Mesendoderm (in vitro differentiated cells): Measurements from ENCODE around the gene E2F2.

ENCODE experiments used
- DNase-seq: peaks from one replicate; pipeline ENCODE4 v3.0.0; 2013
- H2AK5ac ChIP-seq: 2 replicates; pipeline ENCODE4 v1.6.1; 2013; ENCODE audit warnings: low read length, inconsistent platforms
- H2BK120ac ChIP-seq: 2 replicates; pipeline ENCODE4 v1.6.1; 2013; ENCODE audit warnings: low read depth, mild to moderate bottlenecking, low read length, moderate library complexity, mixed read lengths
- H2BK15ac ChIP-seq: replicated peaks from 2 replicates; pipeline ENCODE4 v1.6.1; 2013; ENCODE audit warnings: low read depth, mild to moderate bottlenecking, moderate library complexity
- H2BK5ac ChIP-seq: 2 replicates; pipeline ENCODE4 v1.6.1; 2013; ENCODE audit warnings: low read length, inconsistent platforms
- H3K18ac ChIP-seq: 2 replicates; pipeline ENCODE4 v1.6.1; 2013; ENCODE audit warnings: mild to moderate bottlenecking, low read length, mixed read lengths
- H3K23ac ChIP-seq: one replicate; pipeline ENCODE4 v1.6.1; 2013; ENCODE audit warnings: low read length
- H3K27ac ChIP-seq: 2 replicates; pipeline ENCODE4 v1.5.1; 2013; ENCODE audit warnings: low read depth, mild to moderate bottlenecking, inconsistent platforms, low read length, moderate library complexity
- H3K27me3 ChIP-seq: 2 replicates; pipeline ENCODE4 v1.6.1; 2013; ENCODE audit warnings: low read length, control low read depth, mild to moderate bottlenecking, inconsistent platforms; ENCODE audit not compliant: insufficient read depth, poor library complexity
- H3K36me3 ChIP-seq: 2 replicates; pipeline ENCODE4 v1.6.1; 2013; ENCODE audit warnings: low read length, inconsistent platforms; ENCODE audit not compliant: control insufficient read depth, insufficient read depth
- H3K4ac ChIP-seq: one replicate; pipeline ENCODE4 v1.6.1; 2013; ENCODE audit warnings: low read depth, mild to moderate bottlenecking, low read length, moderate library complexity
- H3K4me1 ChIP-seq: 2 replicates; pipeline ENCODE4 v1.6.1; 2013; ENCODE audit warnings: low read depth, low read length, inconsistent platforms; ENCODE audit not compliant: control insufficient read depth
- H3K4me2 ChIP-seq: 2 replicates; pipeline ENCODE4 v1.6.1; 2013; ENCODE audit warnings: low read length
- H3K4me3 ChIP-seq: 2 replicates; pipeline ENCODE4 v1.5.1; 2013; ENCODE audit warnings: mild to moderate bottlenecking, low read length
- H3K56ac ChIP-seq: one replicate; pipeline ENCODE4 v1.6.1; 2013; ENCODE audit warnings: low read length
- H3K79me1 ChIP-seq: 2 replicates; pipeline ENCODE4 v1.6.1; 2013; ENCODE audit warnings: low read length, inconsistent platforms
- H3K79me2 ChIP-seq: 2 replicates; pipeline ENCODE4 v1.6.1; 2013; ENCODE audit warnings: mild to moderate bottlenecking, low read length; ENCODE audit not compliant: control insufficient read depth, insufficient read depth
- H3K9ac ChIP-seq: 2 replicates; pipeline ENCODE4 v1.6.1; 2013; ENCODE audit warnings: low read length, inconsistent platforms
- H4K5ac ChIP-seq: one replicate; pipeline ENCODE4 v1.6.1; 2013; ENCODE audit warnings: low read length
- H4K8ac ChIP-seq: one replicate; pipeline ENCODE4 v1.6.1; 2013; ENCODE audit warnings: low read depth, mild to moderate bottlenecking, control low read depth, low read length, moderate library complexity
- WGBS: extraction: QIAGEN DNeasy Blood & Tissue Kit; methylation state at CpG from one replicate; pipeline ENCODE4 v1.1.7; 2013; ENCODE audit warnings: low lambda C conversion rate, missing lambda C conversion rate; ENCODE audit not compliant: insufficient coverage; ENCODE audit errors: extremely low coverage; 5-methylcytosine and 5-hydroxymethylcytosine counted together

Gene E2F2

DNA sequence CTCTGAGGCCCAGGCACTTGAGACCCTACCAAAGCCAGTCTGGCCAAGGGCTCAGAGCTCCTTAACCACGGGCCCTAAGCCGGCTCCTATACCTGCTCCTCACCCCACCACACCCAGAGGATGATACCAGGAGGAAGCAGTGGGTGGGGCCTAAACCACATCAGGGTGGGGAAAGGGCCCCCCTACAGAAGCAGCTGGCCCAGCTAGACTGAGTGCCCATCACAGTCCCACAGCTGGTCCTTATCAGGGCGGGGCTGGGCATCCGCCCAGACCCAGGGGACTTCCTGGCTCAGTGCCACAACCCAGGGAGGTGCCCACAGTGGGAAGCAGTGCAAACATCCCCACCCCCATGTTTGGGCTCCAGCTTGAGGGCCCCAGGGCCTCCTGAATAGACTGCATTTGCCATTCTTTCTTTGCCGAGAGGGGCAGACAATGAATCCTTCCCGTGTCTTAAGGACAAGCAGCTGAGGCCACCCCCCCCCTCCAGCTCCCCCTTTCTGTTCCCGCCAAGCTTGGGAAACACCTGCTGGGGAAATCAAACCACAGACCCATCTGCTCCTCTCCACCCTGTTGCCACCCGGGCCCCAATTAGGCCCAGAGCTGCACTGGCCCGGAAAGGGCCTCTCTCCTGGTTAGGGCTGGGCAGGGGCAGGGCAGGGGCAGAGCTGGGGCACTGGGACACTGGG is 6.2 kb downstream of the E2F2 start:
- Histone ChIP-seq H3K18ac (no peak overlapping the region), H3K79me1 (no peaks in the 10 kb centered on the region), H2BK5ac (no peak overlapping the region), H3K4me2 (no peak overlapping the region), H4K8ac (no peak overlapping the region), H2BK15ac (no peak overlapping the region), H2BK120ac (no peak overlapping the region), H2AK5ac (no peak overlapping the region), H3K4ac (no peak overlapping the region), H3K27ac (no peak overlapping the region), H3K4me3 (no peak overlapping the region), H3K23ac (no peak overlapping the region), H3K79me2 (no peaks in the 10 kb centered on the region), H3K27me3 (no peaks in the 10 kb centered on the region), H3K56ac (no peak overlapping the region), H3K4me1 (no peaks in the 10 kb centered on the region), H3K36me3 (no peaks in the 10 kb centered on the region), H4K5ac (no peak overlapping the region), H3K9ac (no peak overlapping the region)
- no peak for DNase-seq
- WGBS, result no CpG with 5 or more reads among the region's 9 CpGs

DNA sequence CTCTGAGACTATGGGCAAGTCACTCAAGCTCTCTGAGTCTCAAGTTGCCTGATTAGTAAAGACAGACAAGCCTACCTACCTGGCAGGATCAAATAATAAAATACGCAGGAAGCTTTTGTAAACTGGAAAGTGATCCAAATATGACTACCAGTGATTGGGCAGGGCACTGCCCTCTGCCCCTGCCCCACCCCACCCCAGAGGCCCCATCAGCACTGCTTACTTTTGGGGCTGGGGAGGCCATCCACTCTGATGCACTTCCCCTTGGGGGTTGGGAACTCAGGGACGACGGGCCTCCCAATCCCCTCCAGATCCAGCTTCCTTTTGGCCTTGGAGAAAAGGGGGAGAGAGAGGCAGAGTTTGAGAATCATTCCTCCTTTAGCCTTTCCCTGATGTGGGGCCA is 6.9 kb downstream of the E2F2 start:
- no peak overlapping the region for H3K56ac ChIP-seq
- H2BK5ac ChIP-seq, result no peak overlapping the region
- no peak overlapping the region for H3K4ac ChIP-seq
- no peak overlapping the region for H3K23ac ChIP-seq
- WGBS, result no CpG with 5 or more reads among the region's 3 CpGs
- no peaks in the 10 kb centered on the region for H3K79me1 ChIP-seq
- no peaks in the 10 kb centered on the region for H3K27me3 ChIP-seq
- H3K4me1 ChIP-seq, result no peaks in the 10 kb centered on the region
- no peak overlapping the region for H3K18ac ChIP-seq
- H2BK15ac ChIP-seq, result no peak overlapping the region
- no peak overlapping the region for H2AK5ac ChIP-seq
- no peak overlapping the region for H2BK120ac ChIP-seq
- H3K27ac ChIP-seq, result no peak overlapping the region
- H4K8ac ChIP-seq, result no peak overlapping the region
- H3K4me2 ChIP-seq, result no peak overlapping the region
- H4K5ac ChIP-seq, result no peak overlapping the region
- no peaks in the 10 kb centered on the region for H3K79me2 ChIP-seq
- no peak overlapping the region for H3K9ac ChIP-seq
- H3K36me3 ChIP-seq, result no peaks in the 10 kb centered on the region
- no peak for DNase-seq
- no peak overlapping the region for H3K4me3 ChIP-seq

DNA sequence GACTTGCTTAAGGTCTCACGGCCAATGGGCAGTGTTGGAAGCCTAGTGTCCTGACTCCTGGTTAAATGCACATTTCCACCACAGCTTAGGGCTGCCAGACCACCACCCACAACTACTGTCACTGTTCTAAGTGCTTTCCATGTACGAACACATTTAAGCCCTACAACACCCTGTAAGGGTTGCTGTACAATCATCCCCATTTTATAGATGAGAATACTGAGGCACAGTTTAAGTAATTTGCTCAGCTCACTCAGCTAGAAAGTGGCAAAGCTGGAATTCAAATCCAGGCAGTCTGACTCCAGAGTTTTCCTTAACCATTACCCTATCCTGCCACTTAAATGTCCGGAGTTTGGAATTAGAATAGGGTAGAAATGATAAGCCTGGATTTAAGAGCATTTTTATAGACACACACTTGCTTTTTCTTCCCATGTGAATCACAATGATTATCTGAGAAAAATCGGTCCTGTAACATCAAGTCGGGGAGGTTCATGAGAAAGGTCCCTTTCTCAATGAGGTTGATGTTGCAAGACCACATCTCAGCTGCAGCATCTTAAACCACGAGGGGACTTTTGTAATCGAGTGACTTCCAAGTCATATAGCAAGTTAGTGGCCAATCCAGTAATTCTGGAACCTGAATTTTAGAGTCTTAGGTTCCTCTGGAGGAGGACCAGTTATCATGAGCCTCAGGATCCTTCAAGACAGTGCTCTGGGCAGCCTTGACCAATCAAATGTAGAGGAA is 8.6 kb downstream of the E2F2 start:
- Histone ChIP-seq H2BK120ac (no peak overlapping the region), H3K36me3 (no peaks in the 10 kb centered on the region), H2AK5ac (no peak overlapping the region), H3K18ac (no peak overlapping the region), H3K27me3 (no peaks in the 10 kb centered on the region), H3K79me1 (no peaks in the 10 kb centered on the region), H2BK15ac (no peak overlapping the region), H3K4me3 (no peak overlapping the region), H3K4me1 (no peaks in the 10 kb centered on the region), H3K79me2 (no peaks in the 10 kb centered on the region), H3K4me2 (no peak overlapping the region), H4K5ac (no peak overlapping the region), H3K23ac (no peak overlapping the region), H4K8ac (no peak overlapping the region), H3K27ac (no peak overlapping the region), H3K9ac (no peak overlapping the region), H2BK5ac (no peak overlapping the region), H3K4ac (no peak overlapping the region), H3K56ac (no peak overlapping the region)
- WGBS, result no CpG with 5 or more reads among the region's 7 CpGs
- DNase-seq, result no peak

DNA sequence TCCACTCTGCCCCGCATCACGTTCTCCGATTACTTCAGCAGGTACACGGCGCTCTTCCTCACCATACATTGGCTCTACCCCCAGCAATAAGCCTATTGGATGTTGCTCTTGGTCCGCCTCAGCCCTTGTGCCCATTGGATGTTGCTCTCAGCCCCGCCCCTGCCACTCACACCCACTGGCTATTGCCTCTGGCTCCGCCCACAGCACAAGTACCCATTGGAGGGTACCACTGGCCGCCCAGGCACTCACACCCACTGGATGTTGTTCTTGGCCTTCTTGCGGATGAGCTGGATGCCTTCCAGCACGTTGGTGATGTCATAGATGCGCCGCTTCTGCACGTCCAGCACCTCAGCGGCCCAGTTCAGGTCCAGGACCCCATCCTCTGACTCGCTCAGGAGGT is 9.4 kb downstream of the E2F2 start:
- H3K36me3 ChIP-seq, result no peaks in the 10 kb centered on the region
- no peak overlapping the region for H3K27ac ChIP-seq
- H4K5ac ChIP-seq, result no peak overlapping the region
- H3K4me1 ChIP-seq, result no peaks in the 10 kb centered on the region
- H3K4me2 ChIP-seq, result no peak overlapping the region
- no peak overlapping the region for H3K23ac ChIP-seq
- no peak overlapping the region for H2AK5ac ChIP-seq
- H4K8ac ChIP-seq, result no peak overlapping the region
- no peak overlapping the region for H3K4me3 ChIP-seq
- no peak overlapping the region for H3K9ac ChIP-seq
- no peak overlapping the region for H2BK5ac ChIP-seq
- no peak overlapping the region for H2BK120ac ChIP-seq
- WGBS, result no CpG with 5 or more reads among the region's 16 CpGs
- no peaks in the 10 kb centered on the region for H3K79me1 ChIP-seq
- H2BK15ac ChIP-seq, result no peak overlapping the region
- H3K79me2 ChIP-seq, result no peaks in the 10 kb centered on the region
- H3K18ac ChIP-seq, result no peak overlapping the region
- no peak overlapping the region for H3K56ac ChIP-seq
- H3K27me3 ChIP-seq, result no peaks in the 10 kb centered on the region
- DNase-seq, result peak; percentile 46
- H3K4ac ChIP-seq, result no peak overlapping the region

DNA sequence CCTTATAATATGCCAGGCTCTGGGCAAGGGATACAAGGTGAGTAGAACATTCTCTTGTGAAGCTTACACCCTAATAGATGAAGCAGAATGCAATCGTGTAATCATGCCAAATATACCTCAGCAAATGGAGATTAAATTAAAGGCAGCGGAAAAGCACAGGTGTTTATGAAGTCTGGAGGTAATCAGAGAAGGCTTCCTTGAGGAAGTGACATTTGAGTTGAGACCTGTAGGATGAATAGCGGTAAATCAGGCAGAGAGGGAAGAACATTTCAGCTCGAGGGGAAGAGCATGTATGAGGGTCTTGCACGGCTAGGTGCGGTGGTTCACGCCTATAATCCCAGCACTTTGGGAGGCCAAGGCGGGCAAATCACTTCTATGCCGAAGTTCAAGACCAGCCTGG is 13.5 kb downstream of the E2F2 start:
- Histone ChIP-seq H4K8ac (no peak overlapping the region), H3K23ac (no peak overlapping the region), H3K4ac (no peak overlapping the region), H3K79me2 (no peaks in the 10 kb centered on the region), H3K27me3 (no peaks in the 10 kb centered on the region), H3K4me2 (no peak overlapping the region), H3K4me1 (no peaks in the 10 kb centered on the region), H3K9ac (no peak overlapping the region), H3K18ac (no peak overlapping the region), H3K56ac (no peak overlapping the region), H3K36me3 (no peaks in the 10 kb centered on the region), H4K5ac (no peak overlapping the region), H2BK120ac (no peak overlapping the region), H2AK5ac (no peak overlapping the region), H2BK5ac (no peak overlapping the region), H3K4me3 (no peak overlapping the region), H2BK15ac (no peak overlapping the region), H3K27ac (no peak overlapping the region), H3K79me1 (no peaks in the 10 kb centered on the region)
- DNase-seq, result no peak
- WGBS, result no CpG with 5 or more reads among the region's 9 CpGs
